DMS53 treated with DMSO at 0.1 percent for 48 hours (cell line): Measurements from ENCODE around the gene FKBP5.
"Not testable (repeated sequence)": the region's sequence is repeated elsewhere in the genome, so short reads cannot be mapped to it uniquely, and the experiment has no call there.

Experiments
- DNase-seq: peaks from one replicate; lab custom pipeline; 2025; ENCODE audit not compliant: unreplicated experiment; lab: John Stamatoyannopoulos, UW

The FKBP5 gene

DNA sequence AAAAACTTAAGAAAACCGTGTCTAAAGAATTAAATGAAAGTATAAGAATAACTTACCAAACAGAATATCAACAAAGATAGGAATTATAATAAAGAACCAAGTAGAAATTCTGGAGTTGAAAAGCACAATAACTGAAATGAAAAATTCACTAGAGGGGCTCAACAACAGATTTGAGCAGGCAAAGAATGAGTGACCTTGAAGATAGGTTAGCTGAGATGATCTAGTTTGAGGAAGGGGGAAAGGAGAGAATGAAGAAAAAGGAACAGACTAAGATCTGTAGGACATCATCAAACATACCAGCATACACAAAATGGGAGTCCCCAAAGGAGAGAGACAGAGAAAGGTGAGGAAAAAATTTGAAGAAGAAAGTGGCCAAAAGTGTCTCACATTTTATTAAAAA lies 138.3 kb downstream of the FKBP5 start:
- no peak for DNase-seq

DNA sequence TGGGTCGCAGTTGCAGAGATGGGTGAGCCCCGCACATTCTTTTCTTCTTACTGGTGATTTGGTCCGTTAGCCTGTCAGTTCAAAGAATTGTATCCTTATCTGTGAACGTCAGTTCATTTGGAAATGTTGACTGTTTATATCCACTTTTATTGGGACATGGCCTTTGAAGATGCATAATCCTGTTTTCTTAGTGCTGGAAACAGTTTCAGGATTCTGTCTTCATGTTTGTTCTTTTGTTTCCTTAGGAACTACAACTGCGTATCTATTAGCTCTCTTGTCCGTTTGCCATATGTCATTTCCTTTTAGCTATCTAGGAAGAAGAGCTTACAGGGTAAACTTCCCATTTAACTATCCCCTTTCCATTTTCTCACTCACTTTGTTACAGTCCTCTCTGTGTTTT lies 141.0 kb downstream of the FKBP5 start:
- DNase-seq: no peak

DNA sequence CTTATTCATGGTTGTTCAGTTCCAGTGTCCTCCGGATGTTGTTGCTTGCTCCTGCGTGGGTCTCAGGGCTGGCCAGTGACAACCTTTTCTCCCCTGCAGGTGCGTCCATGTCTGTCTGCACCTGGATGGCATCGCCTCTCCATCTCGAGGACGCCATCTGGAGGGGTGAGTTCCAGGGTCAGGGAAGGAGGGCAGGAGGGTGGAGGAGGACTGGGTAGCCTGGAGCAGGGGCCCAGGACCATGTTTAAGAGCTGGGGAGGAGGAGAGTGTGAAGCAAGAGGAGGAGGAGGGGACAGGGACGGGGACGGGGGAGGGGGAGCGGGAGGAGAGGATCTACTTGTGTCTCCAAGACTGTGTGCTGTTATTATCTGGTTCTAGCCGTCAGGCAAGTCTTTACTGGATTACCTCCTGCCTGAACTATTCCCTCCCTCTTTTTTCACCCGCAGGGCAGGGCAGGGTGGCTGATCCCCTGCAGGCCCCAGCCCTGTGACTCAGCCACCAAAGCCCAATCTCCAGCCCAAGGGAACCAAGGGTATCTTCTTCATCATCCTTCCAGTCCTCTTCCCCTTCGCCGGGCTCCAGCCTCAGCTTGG lies 143.8 kb downstream of the FKBP5 start:
- DNase-seq: no peak

DNA sequence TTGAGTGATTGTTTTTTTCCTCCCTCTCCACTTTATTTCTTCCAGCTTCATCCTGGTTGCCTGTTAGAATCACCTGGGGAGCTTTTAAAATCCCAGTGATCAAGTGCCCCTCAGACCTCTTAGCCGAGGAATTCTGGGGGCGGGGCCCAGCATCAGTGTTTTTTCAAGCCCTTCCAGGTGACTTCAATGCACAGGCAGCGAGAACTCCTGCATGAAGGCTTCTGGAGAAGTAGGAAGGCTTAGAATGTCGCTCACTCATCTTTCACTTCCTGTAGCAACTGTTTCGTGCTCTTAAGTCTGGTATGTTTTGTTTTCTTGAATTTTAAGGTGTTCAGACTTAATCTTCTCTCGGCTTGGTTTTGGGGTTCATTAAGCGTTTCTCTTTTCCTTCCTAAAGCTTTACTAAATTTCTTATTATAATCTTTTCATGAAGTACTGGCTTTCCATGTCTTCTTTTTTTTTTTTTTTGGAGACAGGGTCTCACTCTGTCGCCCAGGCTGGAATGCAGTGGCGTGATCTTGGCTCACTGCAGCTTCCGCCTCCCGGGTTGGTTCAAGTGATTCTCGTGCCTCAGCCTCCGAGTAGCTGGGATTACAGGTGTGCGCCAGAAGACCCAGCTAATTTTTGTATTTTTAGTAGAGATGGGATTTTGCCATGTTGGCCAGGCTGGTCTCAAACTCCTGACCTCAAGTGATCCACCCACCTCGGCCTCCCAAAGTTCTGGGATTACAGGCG lies 145.1 kb downstream of the FKBP5 start:
- no peak for DNase-seq

DNA sequence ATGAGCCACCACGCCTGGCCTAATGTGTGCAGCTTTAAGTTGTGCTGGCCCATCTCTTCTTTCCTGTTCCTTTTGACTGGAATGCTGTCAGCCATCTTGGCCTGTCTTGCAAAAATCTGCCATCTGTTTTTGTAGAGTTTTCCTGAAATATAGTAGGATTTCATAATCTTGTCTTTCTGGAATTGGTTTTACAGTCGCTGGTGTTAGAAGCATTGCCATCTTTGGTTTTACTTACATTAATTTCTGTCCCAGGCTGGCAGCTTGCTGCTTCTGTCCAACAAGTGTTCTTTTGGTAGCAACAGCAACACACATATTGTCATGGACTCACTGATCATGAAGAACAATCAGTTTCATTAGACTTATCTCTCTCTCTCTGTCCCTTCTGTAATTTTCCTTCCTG lies 146.9 kb downstream of the FKBP5 start:
- DNase-seq: no peak

DNA sequence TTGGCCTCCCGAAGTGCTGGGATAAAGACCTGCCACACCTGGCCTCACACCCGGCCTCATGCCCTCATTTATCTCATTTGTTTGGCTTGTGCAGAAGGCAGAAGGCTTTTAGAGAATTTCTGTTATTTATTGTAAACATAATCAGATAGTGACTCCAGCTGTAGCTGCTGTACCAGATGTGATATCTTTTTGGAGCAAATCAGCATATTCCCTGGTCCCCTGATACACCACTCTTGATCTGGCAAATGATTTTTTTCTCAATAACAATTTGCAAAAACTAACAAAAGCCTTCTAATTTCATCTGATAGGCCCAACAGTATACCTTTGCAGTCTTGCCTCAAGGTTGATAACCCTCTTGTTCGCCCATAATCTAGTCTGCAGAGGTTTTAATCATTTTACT lies 149.5 kb downstream of the FKBP5 start:
- no peak for DNase-seq

DNA sequence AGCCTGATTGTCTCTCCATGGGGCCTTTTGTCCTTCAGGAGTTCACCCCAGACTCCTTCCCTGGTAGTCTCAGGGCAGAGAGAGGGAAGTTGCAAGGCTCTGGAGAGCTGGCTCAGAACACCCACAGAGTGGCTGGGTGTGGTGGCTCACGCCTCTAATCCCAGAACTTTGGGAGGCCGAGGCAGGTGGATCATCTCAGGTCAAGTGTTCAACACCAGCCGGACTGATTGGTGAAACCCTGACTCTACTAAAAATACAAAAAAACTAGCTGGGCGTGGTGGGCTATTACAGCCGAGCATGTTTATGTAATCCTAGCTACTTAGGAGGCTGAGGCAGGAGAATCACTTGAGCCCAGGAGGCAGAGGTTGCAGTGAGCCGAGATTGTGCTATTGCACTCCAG lies 152.9 kb downstream of the FKBP5 start:
- not testable (repeated sequence) for DNase-seq

DNA sequence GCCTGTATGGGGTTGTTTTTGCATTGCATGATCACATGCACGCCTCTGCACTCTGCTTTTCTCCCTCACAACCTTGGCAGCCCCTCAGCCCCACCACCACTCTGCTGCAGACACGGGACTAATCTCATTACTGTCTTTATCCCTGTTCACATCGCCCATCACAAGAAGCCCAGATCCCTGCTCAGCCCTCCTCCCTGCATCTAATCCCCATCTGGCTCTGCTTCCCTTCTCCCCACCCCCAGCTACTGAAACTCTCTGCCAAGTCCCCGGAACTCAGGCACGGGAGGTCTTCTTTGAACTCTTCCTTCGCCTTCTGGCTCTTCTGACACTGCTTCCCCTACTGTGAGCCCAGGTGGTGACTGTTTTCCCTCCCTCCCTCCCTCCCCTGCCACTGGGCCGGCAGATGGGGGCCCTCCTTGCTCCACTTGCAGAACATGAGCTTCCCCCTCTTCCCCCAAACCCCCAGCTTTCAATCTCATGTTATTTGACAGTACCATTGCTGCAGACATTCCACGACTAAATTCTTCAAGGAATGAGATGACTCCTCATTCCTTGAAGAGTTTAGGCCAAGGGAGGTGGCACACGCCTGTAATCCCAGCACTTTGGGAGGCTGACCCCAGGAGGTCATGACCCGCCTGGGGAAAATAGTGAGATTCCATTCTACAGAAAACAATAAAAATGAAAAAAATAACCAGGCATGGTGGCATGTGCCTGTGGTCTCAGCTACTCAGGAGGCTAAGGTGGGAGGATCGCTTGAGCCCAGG lies 154.1 kb downstream of the FKBP5 start:
- DNase-seq: no peak

DNA sequence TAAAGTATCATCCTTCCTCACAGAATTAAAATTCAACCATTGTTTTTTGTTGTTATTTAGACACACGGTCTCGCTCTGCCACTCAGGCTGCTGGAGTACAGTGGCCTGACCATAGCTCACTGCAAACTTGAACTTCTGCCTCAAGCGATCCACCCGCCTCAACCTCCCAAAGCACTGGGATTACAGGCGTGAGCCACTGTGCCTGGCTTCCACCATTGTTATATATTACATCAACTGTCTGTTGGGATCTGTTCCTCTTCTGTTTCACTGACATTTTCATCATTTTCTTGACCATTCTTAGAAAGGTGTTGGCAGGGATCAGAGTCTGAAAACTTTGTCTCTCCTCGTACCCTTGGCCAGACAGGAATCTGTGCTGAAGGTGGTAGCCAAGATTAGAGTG lies 154.7 kb downstream of the FKBP5 start:
- no peak for DNase-seq

DNA sequence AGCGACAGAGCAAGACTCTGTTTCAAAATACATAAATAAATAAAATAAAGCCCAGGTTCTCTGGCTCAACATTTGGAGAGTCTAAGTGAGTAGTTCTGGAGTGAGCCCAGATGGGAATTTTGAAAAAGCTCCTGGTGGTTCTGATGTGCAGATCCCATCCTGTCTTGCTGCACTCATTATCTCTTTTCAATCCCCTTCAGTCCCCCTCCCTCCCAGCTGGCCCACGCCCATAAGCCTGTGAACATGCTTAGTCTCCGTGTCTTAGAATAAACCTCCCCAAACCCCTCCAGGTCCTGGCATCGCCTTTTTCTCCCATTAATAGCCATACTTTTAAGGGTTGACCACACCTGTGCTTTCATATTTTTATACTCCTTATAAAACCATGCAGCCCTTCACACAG lies 156.6 kb downstream of the FKBP5 start:
- DNase-seq: no peak

DNA sequence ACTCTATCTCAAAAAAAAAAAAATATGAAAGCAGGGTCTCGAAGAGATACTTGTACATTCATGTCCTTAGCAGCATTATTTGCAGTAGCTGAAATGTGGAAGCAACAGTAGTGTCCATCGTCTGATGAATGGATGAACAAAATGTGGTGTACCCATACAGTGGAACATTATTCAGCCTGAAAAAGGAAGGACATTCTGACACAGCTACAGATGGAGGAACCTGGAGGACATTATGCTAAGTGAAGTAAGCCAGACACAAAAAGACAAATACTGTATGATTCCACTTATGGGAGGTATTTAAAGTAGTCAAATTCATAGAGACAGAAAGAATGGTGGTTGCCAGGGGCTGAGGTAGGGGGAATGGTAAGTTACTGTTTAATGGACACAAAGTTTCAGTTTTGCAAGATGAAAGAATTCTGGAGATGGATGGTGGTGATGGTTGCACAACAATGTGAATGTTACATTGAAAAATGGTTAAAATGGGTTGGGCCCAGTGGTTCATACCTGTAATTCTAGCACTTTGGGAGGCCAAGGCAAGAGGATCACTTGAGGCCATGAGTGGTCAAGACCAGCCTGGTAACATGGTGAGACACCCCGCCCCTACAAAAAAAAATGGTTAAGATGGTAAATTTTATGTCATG lies 164.2 kb downstream of the FKBP5 start:
- DNase-seq: no peak
